NCI-H460 (cell line): ENCODE data around the gene DES. TPM values are rescaled to one million over a fixed set of nuclear protein-coding genes. Genes with fewer than 3 reads are reported as not detected.
A peak's percentile ranks its signal among the peaks of the same experiment; 100 is the strongest.
"Not testable (repeated sequence)": the region's sequence is repeated elsewhere in the genome, so short reads cannot be mapped to it uniquely, and the experiment has no call there.

Experiments used
- DNase-seq: peaks from one replicate; pipeline ENCODE4 v3.0.0-alpha.2; 2016; ENCODE audit warnings: low read depth; ENCODE audit errors: extremely low read depth
- polyA plus RNA-seq: library from polyadenylated mRNA; depleted of rRNA; stranded (reverse); fragments of >200 nt; gene quantifications from 2 replicates; pipeline ENCODE4 v1.2.3, GENCODE V29; 2014; cell fraction: nucleus; rRNA removed
- total RNA-seq: library from RNA; depleted of rRNA; stranded (reverse); fragments of >200 nt; shearing (Covaris generic); gene quantifications from 2 replicates; pipeline ENCODE4 v1.2.3, GENCODE V29; 2014; rRNA removed

The DES gene
- total RNA-seq, result 0.38 and 0.50 TPM in 2 replicates
- polyA plus RNA-seq, result 1.2 and 2.0 TPM in 2 replicates

DNA sequence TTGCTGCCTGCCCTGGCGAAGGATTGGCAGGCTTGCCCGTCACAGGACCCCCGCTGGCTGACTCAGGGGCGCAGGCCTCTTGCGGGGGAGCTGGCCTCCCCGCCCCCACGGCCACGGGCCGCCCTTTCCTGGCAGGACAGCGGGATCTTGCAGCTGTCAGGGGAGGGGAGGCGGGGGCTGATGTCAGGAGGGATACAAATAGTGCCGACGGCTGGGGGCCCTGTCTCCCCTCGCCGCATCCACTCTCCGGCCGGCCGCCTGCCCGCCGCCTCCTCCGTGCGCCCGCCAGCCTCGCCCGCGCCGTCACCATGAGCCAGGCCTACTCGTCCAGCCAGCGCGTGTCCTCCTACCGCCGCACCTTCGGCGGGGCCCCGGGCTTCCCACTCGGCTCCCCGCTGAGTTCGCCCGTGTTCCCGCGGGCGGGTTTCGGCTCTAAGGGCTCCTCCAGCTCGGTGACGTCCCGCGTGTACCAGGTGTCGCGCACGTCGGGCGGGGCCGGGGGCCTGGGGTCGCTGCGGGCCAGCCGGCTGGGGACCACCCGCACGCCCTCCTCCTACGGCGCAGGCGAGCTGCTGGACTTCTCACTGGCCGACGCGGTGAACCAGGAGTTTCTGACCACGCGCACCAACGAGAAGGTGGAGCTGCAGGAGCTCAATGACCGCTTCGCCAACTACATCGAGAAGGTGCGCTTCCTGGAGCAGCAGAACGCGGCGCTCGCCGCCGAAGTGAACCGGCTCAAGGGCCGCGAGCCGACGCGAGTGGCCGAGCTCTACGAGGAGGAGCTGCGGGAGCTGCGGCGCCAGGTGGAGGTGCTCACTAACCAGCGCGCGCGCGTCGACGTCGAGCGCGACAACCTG, at the start of gene DES:
DES (plus strand) TSS at position 223 of the 857 bp plus-strand sequence; CDS start at position 309, 86 bp downstream.
- DNase-seq, result no peak

GRCh38 chr2:219368690-219369191, 49.4 kb upstream of the DES start:
- no peak for DNase-seq

- no peak for DNase-seq
These were observed 48.7 kb upstream of the DES start for GRCh38 chr2:219369447-219369861.

GRCh38 chr2:219378163-219378851, 39.9 kb upstream of the DES start:
- no peak for DNase-seq

DNA sequence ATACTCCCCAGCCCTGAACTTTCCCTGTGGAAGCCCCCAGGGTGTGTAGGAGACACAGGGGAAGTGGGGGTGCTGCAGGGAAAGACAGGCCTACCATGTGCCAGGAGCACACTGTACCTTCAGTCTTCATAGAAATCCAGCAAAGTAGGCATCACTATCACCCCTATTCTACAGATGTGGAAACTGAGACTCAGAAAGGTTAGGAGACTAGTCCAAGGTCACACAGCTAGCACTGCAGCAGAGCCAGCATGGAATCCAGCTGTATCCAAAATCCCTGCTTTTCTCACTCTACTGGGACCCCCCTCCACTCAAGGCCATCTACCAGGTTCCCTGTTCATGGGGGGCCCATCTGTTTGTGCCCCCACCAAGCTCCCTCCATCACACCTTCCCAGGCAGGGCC, 37.3 kb upstream of the DES start:
- no peak for DNase-seq

GRCh38 chr2:219381448-219381847, 36.7 kb upstream of the DES start:
- no peak for DNase-seq

DNA sequence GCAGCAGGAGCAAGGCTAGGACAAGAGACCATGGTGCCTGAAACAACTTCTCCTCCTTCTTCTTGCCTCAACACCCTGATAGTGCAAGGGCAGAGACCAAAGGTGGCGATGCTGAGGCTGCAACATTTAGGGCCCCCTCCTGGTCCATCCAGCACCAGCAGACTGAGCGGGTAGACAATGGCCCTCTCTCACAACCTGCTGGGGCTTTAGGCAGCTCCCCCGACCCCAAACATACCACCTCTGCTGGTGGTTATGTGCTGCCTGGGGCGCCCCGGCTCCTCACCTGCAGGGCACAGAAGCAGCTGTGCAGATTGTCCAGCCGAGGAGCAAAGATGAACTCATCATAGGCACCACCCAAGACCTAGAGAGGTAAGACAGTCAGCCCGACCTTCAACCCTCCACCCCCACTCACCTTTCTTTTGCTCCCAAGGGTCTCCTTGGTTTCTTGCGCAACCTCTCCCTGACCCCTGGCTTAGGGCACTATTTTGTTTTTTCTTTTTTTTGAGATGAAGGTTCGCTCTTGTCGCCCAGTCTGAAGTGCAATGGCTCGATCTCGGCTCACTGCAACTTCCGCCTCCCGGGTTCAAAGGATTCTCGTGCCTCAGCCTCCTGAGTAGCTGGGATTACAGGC, 34.0 kb upstream of the DES start:
- DNase-seq, result no peak

GRCh38 chr2:219384859-219385258, 33.3 kb upstream of the DES start:
- DNase-seq, result no peak

DNA sequence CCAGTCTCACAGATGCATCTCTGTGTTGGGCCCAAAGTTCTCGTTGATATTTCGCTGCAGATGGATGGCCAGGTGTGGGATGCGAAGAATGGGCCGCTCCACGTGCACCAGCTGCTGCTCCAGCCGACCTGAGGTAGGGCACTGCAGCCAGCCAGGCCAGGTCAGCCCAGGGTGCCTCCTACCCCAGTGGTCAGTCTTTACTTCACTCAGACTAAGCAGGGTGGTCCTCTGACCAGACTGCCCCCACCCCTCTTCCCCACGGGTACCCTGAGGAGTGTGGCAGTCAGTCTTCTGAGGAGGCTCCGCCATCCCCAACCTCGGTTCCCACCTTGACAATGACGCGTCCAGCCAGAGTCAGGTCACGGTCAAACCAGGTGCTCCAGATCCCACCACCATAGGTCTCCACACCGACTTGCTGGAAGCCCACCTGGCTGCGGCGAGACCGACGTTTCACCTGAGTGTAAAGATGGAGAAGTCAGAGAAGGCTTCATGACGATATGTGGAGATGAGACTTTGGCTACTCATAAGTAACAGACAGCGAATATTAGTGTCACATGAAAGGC, 32.1 kb upstream of the DES start:
- no peak for DNase-seq

GRCh38 chr2:219386532-219387280, 31.5 kb upstream of the DES start:
- DNase-seq, result no peak

DNA sequence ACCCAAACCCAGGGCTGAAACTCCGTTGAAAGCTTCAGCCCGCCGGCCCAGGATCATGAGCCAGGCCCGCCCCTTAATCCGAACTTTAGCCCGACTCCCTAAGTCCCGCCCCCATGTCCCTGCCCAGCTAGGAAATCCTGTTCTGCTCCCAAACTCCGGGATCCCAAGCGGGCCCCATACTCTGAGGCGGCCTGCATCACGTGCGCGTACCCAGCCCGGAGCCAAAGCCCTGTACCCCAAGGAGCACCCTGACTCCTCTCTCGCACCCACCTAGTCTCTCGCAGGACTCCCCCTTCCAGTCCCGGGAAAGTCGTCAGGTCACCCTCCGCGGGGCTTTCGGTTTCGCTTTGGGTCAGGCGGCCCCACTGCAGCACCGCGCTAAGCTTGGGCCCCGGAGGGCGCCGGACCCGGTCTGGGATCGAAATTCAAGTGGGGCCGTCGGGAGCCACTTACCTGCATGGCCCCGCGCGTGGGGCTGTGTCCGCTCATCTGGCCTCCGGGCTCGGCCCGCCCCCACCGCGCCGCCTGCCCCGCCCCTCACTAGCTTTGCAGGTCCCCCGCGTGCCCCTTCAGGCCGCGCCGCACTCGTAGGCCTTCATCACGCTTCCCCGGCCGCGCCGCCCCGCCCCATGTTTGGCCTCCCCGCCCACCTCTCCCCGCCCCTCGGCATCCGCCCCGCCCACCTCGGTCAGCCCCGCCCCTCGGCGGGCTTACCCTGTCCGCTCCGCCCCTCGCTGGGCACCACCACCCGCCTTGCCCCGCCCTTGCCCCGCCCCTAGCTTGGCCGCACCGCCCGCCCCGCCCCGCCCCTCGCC, 30.7 kb upstream of the DES start, which contains the start of gene DNPEP:
DNPEP (minus strand) TSS at position 607 of the 815 bp plus-strand sequence; CDS start at position 489, 118 bp downstream.
- DNase-seq, result peak; percentile 86

GRCh38 chr2:219388121-219388906, 29.9 kb upstream of the DES start:
- DNase-seq, result peak; percentile 93

- DNase-seq, result no peak
These were observed 29.3 kb upstream of the DES start for GRCh38 chr2:219388907-219389156.

DNA sequence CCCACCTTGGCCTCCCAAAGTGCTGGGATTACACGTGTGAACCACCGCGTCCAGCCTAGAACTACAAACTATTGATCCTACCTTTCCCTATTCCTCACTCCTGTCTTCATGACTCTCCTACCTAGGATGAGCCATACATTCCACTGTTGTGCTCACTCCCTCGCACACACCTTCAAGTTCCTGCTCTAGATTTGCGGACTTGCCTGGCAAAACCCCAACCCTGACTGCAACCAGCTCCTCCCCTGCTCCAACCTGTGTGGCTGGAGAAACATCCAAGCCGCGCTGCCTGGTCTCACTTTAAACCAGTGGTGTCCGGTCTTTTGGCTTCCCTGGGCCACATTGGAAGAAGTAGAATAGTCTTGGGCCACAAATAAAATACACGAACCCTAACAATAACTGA, 25.4 kb upstream of the DES start:
- DNase-seq, result no peak

- not testable (repeated sequence) for DNase-seq
These were observed 23.1 kb upstream of the DES start for GRCh38 chr2:219395056-219395455.

- DNase-seq, result no peak
These were observed 22.6 kb upstream of the DES start for GRCh38 chr2:219395609-219396008.

GRCh38 chr2:219396863-219397457, 21.2 kb upstream of the DES start:
- no peak for DNase-seq

GRCh38 chr2:219398721-219399363, 19.3 kb upstream of the DES start:
- DNase-seq, result no peak
